GM12801 (cell line): ENCODE measurements around the gene SMARCA5.

ENCODE experiments used
- TF ChIP-seq, protein P1 (sequence below): IDR thresholded peaks from one replicate; pipeline ENCODE4 v1.5.1; 2011; ENCODE audit warnings: control low read depth; ENCODE audit not compliant: insufficient read length; ENCODE audit errors: extremely low read depth

The SMARCA5 gene

DNA sequence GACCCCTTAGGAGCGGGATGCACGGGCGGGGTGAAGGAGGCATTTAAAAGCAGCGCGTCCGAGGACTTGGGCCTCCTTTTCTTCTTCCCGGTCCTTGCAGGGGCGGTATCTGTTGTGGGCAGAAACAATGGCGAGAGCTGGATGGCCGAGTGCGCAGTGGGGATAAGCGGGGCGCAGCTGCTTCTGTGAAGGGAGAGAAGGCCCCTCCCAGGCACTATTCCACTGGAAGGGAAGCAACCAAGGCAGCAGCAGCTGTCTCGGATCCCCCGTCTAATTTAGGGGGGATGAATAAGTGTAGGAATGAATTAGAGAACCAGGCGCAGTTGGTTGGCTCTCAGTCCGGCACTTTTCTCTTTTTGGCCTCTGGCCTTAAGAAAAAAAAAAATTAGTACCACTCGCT lies 995 bp downstream of the SMARCA5 start:
- TF ChIP-seq, protein P1, sequence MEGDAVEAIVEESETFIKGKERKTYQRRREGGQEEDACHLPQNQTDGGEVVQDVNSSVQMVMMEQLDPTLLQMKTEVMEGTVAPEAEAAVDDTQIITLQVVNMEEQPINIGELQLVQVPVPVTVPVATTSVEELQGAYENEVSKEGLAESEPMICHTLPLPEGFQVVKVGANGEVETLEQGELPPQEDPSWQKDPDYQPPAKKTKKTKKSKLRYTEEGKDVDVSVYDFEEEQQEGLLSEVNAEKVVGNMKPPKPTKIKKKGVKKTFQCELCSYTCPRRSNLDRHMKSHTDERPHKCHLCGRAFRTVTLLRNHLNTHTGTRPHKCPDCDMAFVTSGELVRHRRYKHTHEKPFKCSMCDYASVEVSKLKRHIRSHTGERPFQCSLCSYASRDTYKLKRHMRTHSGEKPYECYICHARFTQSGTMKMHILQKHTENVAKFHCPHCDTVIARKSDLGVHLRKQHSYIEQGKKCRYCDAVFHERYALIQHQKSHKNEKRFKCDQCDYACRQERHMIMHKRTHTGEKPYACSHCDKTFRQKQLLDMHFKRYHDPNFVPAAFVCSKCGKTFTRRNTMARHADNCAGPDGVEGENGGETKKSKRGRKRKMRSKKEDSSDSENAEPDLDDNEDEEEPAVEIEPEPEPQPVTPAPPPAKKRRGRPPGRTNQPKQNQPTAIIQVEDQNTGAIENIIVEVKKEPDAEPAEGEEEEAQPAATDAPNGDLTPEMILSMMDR, result no peak

DNA sequence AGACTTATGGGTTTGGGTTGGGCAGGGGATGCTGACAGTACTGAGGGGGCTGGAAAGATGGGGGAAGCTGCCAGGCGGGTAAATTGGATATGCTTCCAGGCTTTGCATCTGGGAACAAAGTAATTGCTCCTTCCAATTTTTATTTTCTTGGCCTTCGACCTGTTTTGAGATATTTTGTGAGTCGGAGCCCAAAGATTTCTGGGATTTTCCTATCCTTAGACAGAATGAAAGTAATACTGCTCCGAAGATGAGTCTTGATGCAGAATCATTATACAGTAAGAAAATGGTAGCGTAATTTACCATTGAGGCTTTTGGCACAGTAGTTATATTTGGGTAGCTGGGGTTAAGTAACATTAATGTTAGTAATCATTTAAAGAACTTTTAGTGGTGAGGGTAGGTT lies 1.4 kb downstream of the SMARCA5 start:
- TF ChIP-seq, protein P1, result no peak

DNA sequence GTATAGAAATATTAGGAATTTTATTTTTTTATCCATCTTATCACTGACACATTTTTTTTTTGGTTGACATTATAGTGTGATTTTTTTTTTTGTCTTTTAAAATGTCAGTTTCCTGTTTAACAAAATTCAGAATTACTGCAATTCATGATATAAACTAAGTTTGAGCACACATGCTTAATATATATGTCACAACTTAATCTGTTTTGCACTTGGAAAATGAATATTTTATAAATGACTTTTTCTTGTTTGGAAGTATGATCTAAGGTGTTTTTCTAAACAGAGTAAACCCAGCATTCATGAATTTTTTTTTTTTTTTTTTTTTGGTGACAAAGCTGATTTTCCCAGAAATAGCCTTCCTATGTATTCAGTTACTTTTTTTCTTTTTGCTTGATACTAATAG lies 2.4 kb downstream of the SMARCA5 start:
- TF ChIP-seq, protein P1, result no peak

DNA sequence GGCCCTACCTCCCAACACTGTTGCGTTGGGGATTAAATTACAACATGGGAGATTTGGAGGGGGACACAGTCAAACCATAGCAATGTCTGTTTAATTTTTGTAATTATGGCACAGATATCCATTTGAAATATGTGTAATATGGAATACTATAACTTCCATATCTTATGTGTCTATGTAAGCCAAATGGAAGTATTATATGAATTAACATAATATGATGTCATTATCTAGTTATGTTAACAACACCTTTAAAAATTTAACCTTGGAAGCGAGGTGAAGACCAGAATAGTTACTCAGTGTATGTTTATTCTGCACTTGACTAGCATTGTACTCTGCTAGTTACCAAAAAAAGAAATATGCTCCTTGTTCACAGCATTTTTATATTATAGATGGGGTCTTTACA lies 4.3 kb downstream of the SMARCA5 start:
- TF ChIP-seq, protein P1, result no peak

DNA sequence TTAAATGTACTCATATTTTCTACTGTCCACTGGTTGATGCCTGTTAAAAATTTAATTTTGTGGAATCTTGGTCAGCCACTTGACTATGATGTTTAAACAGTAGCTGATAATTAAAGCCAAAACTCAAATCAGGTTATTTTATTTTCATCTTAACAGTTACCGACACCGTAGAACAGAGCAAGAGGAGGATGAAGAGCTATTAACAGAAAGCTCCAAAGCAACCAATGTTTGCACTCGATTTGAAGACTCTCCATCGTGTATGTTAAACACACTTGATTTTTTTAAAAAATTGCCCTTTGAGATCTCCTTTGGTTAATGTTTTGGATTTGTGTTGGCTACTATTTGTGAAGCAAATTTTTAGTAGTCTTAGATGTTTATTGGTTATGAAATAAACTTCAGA lies 10.7 kb downstream of the SMARCA5 start:
- TF ChIP-seq, protein P1, result no peak

DNA sequence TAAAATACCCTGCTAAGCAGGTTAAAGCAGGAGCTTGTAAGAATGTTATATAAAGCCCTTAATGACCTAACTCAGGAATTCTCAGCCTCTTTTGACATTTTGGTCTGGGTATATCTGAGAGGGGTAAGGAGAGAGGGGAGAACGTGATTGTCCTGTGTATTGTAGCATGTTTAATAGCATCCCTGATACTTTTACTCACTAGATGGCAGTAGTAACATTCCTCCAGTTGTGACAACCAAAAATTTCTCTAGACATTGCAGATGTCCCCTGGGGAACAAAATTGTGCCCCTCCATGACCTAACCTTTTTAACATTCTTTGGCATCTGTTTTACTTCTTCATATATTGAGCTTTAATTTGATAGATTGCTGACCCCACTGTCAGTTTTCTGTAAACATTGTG lies 17.9 kb downstream of the SMARCA5 start:
- TF ChIP-seq, protein P1, result no peak

DNA sequence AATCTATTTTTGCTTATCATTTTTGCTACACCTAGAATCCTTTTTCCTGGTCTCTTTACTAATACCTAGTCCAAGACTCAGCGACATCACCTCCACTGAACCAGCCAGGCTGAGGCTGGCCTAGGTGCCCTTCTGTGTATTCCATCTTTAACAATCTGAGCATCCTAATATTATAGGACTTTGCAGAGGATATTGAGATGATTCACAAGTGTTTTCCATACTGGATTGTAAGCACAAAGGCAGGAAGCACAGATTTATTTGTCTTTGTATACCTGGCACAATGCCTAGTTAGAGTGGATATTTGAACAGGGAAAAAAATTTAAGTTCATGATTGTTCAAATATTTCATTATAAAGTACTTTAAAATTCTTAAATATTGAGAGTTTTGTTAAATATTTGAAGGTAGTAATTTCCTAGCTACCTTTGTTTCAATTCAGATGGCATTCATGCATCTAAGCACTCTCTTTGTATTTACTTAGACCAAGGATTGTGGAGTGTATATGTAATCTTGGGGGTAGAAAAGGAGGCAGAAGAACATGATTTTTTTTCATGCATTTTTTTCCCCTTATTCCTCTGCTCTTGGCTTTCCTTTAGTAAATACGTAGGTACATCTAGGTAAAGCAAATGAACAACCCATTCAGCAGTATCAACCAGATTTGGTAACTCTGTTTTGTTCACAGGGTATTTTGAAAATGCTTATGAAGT lies 18.4 kb downstream of the SMARCA5 start:
- TF ChIP-seq, protein P1, result no peak
